Fibroblast of skin of back (primary cell): ENCODE results near the gene SUN1.
A peak's percentile ranks its signal among the peaks of the same experiment; 100 is the strongest.
"Not testable (repeated sequence)": the region's sequence is repeated elsewhere in the genome, so short reads cannot be mapped to it uniquely, and the experiment has no call there.

Experiments used
- DNase-seq: peaks from one replicate; pipeline ENCODE4 v3.0.0-alpha.2; 2013

SUN1 gene

DNA sequence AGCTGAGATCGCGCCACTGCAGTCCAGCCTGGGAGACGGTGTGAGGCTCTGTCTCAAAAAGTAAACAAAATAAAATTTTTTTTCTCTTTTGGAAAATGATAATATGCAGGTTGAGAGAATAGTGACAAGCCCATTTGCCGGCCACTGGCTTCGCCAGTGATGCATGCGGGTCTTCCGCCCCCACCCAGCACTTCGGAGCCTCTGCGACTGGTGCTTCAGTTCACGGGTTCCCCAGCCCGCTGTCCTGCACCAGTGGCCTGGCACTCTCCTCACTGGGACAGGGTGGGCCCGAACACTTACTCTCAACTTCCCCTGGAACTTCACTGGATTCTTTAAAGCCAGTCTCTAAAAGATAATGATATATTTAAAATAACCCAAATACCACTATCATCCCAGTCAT lies 2.7 kb downstream of the SUN1 start:
- DNase-seq: no peak

DNA sequence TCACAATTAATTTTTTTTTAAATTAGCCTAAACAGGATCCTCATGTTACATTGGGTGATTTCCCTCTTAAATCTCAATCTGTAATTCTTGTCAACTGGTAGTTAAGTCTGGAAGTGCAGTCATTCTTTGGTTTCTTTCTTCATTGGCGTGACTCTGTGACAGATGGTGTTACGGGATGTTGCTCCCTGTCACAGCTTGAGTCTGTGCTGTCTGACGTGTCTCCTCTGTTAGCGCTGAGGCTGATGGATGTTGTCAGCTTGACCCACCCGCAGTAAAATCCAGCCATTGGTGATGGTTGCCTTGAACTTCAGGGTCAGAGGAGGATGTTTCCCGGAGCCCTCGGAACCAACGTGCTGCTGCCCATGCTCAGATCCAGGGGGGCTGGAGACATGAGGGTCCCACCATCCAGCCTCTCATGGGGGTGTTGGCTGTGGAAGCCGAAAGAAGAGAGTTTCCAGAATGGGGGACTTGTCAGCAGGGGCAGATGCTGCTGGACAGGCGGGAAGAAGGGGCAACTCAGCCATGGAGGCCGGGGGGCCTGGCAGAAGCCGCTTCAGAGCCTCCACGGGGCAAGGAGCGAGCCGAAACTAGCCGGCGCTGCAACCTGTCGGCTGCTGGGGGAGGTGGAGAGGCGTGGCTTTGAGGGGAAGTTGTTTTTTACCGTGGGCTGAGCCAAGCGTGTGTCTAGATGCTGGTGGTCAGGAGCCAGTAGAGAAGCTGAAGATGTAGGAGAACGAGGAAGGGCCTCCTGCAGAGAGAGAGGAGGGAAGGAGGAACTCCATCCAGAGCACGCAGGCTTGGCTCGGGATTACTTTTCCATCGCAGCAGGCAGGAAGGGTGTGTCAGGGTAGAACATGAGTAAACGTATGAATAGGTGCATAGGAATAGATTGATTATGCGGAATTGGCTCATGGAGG lies 3.5 kb downstream of the SUN1 start:
- DNase-seq: no peak

GRCh38 chr7:836429-836828 lies 4.2 kb downstream of the SUN1 start:
- peak; percentile 42 for DNase-seq

GRCh38 chr7:837001-837400 lies 4.7 kb downstream of the SUN1 start:
- DNase-seq: no peak

DNA sequence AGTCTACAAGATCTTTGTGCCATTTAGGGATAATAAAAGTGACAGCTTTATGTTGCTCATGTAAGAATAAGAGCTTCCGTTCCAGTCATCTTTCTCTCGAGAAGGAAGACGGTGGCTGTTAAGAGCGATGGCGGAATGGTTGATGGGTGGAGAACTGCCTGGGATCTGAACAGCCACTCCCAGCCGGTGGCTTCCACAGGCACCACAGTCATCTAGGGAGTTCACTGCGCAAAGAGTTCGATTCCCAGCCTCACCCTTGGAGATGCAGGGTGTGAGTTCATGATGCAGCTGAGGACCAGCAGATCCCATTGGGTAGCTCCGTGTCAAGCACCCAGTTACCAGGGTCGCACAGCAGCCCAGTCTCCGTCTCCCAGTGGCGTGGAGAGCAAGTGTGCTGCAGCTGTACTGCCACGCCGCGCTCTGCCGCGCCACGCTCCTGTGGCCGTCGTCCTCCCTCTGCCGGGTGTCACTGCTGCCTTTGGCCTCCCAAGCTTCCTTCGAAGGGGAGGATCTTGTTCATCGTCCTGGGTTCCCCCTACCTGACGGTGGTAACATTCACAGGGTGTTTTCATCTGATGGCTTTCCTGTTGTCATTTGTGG lies 7.8 kb downstream of the SUN1 start:
- no peak for DNase-seq

GRCh38 chr7:841943-842342 lies 9.7 kb downstream of the SUN1 start:
- DNase-seq: no peak

- DNase-seq: no peak
These were observed 10.3 kb downstream of the SUN1 start for GRCh38 chr7:842431-843031.

DNA sequence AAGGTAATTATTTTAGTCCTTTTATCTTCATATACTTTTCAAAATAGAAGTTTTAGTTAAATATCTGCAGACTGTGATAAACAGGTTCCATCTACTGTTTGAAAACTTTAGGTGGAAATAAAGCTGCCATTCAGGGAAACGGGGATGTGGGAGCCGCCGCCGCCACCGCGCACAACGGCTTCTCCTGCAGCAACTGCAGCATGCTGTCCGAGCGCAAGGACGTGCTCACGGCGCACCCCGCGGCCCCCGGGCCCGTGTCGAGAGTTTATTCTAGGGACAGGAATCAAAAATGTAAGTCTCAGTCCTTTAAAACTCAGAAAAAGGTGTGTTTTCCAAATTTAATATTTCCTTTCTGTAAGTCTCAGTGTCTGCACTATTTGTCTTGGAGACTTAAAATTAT lies 11.0 kb downstream of the SUN1 start:
- DNase-seq: no peak

- DNase-seq: no peak
These were observed 11.8 kb downstream of the SUN1 start for GRCh38 chr7:844043-844442.

DNA sequence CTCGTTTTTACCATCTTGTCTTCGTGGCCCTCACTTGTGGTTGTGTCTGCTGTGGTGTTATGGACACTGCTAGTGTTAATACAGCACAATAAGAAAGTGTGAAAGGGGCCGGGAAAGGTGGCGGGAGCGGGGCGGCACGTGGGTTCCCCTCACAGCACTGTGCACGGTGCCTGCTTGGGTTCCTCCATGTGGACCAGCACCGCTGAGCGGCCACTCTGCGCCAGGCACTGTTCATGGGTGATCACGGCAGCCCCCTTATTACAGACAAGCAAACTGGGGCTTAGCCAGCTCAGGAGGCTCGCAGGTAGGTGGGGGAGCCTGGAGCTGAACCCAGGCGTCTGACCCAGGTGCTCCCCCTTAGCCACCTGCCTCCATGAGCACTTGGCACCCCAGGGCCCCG lies 12.2 kb downstream of the SUN1 start:
- DNase-seq: no peak

DNA sequence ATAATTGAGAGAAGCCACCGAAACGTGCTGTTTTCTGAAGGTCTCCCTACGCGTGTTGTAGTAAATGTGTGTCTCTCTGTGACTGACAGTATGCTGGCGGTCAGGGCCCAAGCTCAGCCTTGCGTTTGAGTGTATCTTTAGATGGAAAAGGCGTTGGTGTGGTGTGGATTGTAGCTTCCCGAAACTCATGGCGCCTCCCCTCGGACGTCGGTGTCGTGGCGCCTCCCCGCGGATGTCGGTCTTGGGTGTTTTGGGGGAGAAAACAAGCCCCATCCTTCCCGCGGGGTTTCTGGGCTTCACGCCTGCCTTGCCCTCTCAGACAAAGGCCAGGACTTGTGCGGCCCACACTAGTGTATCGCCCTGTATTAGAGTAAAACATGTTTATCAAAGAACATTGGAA lies 12.8 kb downstream of the SUN1 start:
- DNase-seq: no peak

DNA sequence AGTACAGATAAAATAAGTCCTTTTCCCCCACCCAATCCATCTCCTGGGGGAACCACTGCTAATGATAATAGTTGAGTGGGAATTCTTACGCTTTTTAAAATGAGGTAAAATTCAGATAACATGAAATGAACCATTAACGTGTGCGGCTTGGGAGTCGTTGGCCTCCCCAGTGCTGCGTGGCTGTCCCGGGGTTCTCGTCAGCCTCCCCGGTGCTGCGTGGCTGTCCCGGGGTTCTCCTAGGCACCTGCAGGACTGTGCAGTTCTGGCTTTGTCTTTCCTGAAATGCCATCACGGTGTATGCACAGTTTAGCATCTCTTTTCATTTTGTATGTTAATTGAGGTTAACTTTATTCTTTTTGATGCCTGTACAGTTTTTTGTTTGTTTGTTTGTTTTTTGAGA lies 13.5 kb downstream of the SUN1 start:
- DNase-seq: no peak

- not testable (repeated sequence) for DNase-seq
These were observed 14.8 kb downstream of the SUN1 start for GRCh38 chr7:846958-847650.

- DNase-seq: not testable (repeated sequence)
These were observed 15.5 kb downstream of the SUN1 start for GRCh38 chr7:847728-848127.

- DNase-seq: no peak
These were observed 16.9 kb downstream of the SUN1 start for GRCh38 chr7:849145-849544.

DNA sequence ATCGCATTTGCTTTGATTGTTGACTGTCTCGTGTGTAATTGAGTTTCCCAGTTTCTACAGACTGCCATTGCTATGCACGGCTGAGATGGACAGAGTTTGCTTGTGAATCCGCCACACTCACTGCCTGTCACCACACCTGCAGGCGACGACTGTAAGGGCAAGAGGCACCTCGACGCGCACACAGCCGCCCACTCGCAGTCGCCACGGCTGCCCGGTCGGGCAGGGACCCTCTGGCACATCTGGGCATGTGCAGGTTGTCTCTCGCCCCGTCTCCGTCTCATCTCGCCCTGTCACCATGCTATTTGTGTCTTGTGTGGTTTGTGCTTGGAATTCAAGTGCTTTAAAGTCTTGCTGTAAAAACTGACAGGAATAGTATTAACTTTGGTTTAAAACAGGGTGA lies 17.5 kb downstream of the SUN1 start:
- DNase-seq: no peak

DNA sequence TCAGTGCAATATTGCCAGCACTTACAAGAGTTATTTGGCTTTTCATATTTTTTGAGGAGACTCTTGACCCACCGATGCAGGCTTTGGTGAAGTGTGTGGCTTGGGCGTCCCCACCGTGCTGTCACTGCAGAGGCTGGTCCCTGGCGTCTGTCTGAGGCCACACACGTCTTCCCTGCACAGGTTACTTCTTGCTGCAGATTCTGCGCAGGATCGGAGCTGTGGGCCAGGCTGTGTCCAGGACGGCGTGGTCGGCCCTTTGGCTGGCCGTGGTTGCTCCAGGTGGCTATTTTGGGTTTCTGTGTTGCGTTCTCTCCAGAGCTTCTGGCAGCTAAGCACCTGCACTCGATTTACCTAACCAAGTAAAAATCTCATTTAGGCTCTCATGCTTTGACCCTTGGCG lies 18.9 kb downstream of the SUN1 start:
- DNase-seq: no peak

DNA sequence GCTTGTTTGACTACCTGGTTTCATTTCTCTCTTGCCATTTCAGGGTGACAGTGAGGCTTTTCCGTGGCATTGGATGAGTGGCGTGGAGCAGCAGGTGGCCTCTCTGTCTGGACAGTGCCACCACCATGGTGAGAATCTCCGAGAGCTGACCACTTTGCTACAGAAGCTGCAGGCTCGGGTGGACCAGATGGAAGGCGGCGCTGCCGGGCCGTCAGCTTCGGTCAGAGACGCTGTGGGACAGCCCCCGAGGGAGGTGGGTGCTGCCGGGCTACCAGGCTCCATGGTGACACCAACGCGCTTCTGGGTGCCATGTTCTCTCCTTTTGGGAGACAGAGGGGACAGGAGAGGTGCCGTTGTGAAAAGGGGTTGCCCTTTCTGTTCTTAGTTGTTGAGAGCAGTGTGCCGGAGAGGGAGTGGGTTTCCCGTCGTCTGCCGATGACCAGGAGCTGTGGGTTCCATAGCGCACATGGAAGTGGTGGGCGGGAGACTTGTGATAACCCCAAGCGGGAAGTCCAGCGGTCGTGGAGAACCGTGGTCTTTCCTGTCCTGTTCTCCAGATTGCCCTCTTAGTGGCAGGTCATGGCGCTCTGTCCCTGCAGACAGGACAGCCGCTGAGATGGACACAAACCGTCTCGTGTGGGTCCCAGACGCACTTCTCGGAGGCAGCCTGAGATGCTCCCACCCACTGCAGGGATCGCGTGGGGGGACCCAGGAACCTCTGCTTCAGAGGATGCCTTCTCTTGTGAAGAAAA lies 21.3 kb downstream of the SUN1 start:
- DNase-seq: no peak

- no peak for DNase-seq
These were observed 22.0 kb downstream of the SUN1 start for GRCh38 chr7:854118-854775.

GRCh38 chr7:855686-856369 lies 23.6 kb downstream of the SUN1 start:
- DNase-seq: no peak

DNA sequence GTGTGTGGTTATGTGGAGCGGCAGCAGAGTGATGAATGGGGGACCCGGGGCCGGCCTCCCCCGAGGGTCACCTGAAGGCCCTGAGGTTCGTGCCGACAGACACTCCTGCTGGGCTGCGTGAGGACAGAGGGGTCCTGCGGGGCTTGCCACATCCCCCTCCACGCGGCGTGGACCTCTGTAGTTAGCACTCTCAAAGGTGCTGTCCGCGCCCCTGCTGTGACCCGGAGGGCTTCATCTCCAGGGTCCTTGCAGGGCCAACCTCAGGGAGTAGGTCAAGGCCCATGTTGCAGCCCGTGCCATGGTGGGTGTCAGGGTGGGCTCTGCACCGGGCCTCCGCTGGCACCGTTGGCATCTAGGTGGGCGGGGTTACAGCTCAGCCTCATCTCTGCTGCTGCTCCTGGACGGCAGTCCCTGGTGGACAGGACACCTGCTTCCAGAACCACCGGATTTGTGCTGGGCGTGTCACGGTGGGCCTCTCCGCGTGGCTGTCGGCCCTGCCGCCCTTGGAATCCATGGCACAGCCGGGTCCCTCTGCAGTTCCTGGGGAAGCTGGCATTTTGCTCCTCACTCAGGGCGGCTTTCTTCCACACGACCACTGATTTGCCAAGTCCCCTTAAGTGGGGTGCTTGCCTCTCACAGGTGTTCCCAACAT lies 24.3 kb downstream of the SUN1 start:
- DNase-seq: no peak
